ENCODE results near the gene AKAP17A. TPM values are rescaled to one million over a fixed set of nuclear protein-coding genes. Genes with fewer than 3 reads are reported as not detected.

Gene AKAP17A
- total RNA-seq, 1 experiment from 2014 or later = 35.4 TPM

GRCh38 chrX:1598876-1599790 is 7.7 kb downstream of the AKAP17A start:
- no peak for DNase-seq (ENCODE audit: low read depth, low spot score)
- H3K79me2 ChIP-seq (ENCODE audit: insufficient read depth, low read length) = peaks cover 44% of the 10 kb centered on the region
- H3K9me2 ChIP-seq (ENCODE audit: insufficient read depth) = no peaks in the 10 kb centered on the region
- TF ChIP-seq JUND (IDR thresholded peaks at IDR 0.05) = no peak
- no peak for TF ChIP-seq EGR1 (IDR thresholded peaks at IDR 0.05; ENCODE audit: low read depth)
- TF ChIP-seq TCF7L2 (IDR thresholded peaks at IDR 0.05; ENCODE audit: borderline replicate concordance, extremely low read depth, insufficient read depth, insufficient read length) = no peak
- TF ChIP-seq FOSL1 (IDR thresholded peaks at IDR 0.05; ENCODE audit: low read depth) = no peak
- TF ChIP-seq, protein P1, sequence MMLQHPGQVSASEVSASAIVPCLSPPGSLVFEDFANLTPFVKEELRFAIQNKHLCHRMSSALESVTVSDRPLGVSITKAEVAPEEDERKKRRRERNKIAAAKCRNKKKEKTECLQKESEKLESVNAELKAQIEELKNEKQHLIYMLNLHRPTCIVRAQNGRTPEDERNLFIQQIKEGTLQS (IDR thresholded peaks at IDR 0.05) = no peak
- no peak for TF ChIP-seq MAX (IDR thresholded peaks at IDR 0.05)
- TF ChIP-seq RAD21 (IDR thresholded peaks at IDR 0.05; ENCODE audit: low read depth) = no peak
- TF ChIP-seq ZNF274 (IDR thresholded peaks at IDR 0.05; ENCODE audit: low read depth, low read length) = no peak
- TF ChIP-seq CEBPB (IDR thresholded peaks at IDR 0.05; ENCODE audit: low read depth) = no peak
- TF ChIP-seq CBX3 (IDR thresholded peaks at IDR 0.05; ENCODE audit: low read depth) = no peak
- no peak for TF ChIP-seq SRF (IDR thresholded peaks at IDR 0.05; ENCODE audit: low read depth)
- TF ChIP-seq ZFX (IDR thresholded peaks at IDR 0.05) = no peak
- TF ChIP-seq ELF1 (IDR thresholded peaks at IDR 0.05; ENCODE audit: borderline replicate concordance, low read depth) = no peak
- H4K20me1 ChIP-seq (ENCODE audit: insufficient read depth) = no peaks in the 10 kb centered on the region
- BruUV-seq (replicated peaks) = no TSS peak
- H3K9me3 ChIP-seq (ENCODE audit: control insufficient read depth in 1 of 2, insufficient read depth in 1 of 2, low read depth in 1 of 2, low read length in 2 of 2) = no peaks in the 10 kb centered on the region
- CTCF ChIA-PET = no interaction called here
- no peak overlapping the region for H3K4me2 ChIP-seq (ENCODE audit: low read length)
- no peak for ATAC-seq
- no peak overlapping the region for H2AFZ ChIP-seq (ENCODE audit: low read depth, low read length, poor library complexity, severe bottlenecking)
- H3K4me3 ChIP-seq (replicated peaks in 1 of 2; ENCODE audit: low read depth in 1 of 2, low read length in 2 of 2) = no peak overlapping the region
- H3K27me3 ChIP-seq (ENCODE audit: insufficient read depth, low read length) = no peaks in the 10 kb centered on the region
- H3K27ac ChIP-seq (ENCODE audit: low read depth, low read length) = no peak overlapping the region
- POLR2A ChIA-PET = no interaction called here
- RAD21 ChIA-PET (ENCODE audit: low non-redundant PET in 1 of 2, low total read pairs in 2 of 2, uncharacterized antibody in 2 of 2, unreplicated experiment in 2 of 2) = no interaction called here
- no peak overlapping the region for H3K9ac ChIP-seq (ENCODE audit: low read length)
- peaks cover 18 to 43% of the 10 kb centered on the region in 2 experiments; a peak in 2 of 4 replicates for H3K36me3 ChIP-seq (ENCODE audit: control insufficient read depth in 1 of 2, insufficient read depth in 2 of 2, low read length in 2 of 2)
- no peaks in the 10 kb centered on the region for H3K4me1 ChIP-seq (ENCODE audit: control insufficient read depth in 1 of 2, insufficient read depth in 2 of 2, low read length in 2 of 2)
- intact Hi-C loops (cut with micrococcal nuclease) = no loop called here
